NB4 (cell line): ENCODE results near the gene YKT6.

ENCODE experiments used
- CTCF ChIP-seq: IDR thresholded peaks from one replicate; pipeline ENCODE4 v1.5.1; 2012; ENCODE audit warnings: low read depth, low read length
- MYC ChIP-seq: IDR thresholded peaks from 2 replicates; pipeline ENCODE4 v1.6.1; 2011; ENCODE audit warnings: low read depth, low read length
- POLR2A ChIP-seq: IDR thresholded peaks from 2 replicates; pipeline ENCODE4 v1.6.1; 2011; ENCODE audit warnings: mild to moderate bottlenecking; ENCODE audit not compliant: insufficient read length; ENCODE audit errors: extremely low read depth

- TF ChIP-seq CTCF (no peak), POLR2A (no peak), MYC (no peak)
Measured at GRCh38 chr7:44184206-44184872, 16.4 kb upstream of the YKT6 start.
